Astrocyte (in vitro differentiated cells and primary cell): ENCODE data around the gene PP2D1. TPM values are rescaled to one million over a fixed set of nuclear protein-coding genes. Genes with fewer than 3 reads are reported as not detected.
A peak's percentile ranks its signal among the peaks of the same experiment; 100 is the strongest.

Source experiments
- DNase-seq: peaks from one replicate; pipeline ENCODE4 v3.0.0-alpha.2; 2010; ENCODE audit warnings: low read depth
- FAIRE-seq: peaks from 2 replicates; lab custom pipeline; 2011; peaks lifted over from hg19 to GRCh38; lab: Jason Lieb, UNC
- H2AFZ ChIP-seq: 2 replicates; pipeline ENCODE4 v1.6.0; 2012; ENCODE audit warnings: low read depth, low read length, inconsistent platforms
- H3K27ac ChIP-seq: 2 replicates; pipeline ENCODE4 v1.5.1; 2011; ENCODE audit warnings: low read depth, low read length, inconsistent platforms
- H3K27me3 ChIP-seq: 2 replicates; pipeline ENCODE4 v1.6.0; 2011; ENCODE audit warnings: low read length, inconsistent platforms; ENCODE audit not compliant: insufficient read depth
- H3K36me3 ChIP-seq: 2 replicates; pipeline ENCODE4 v1.5.1; 2011; ENCODE audit warnings: low read length, inconsistent platforms; ENCODE audit not compliant: insufficient read depth
- H3K4me1 ChIP-seq: 2 replicates; pipeline ENCODE4 v1.5.1; 2011; ENCODE audit warnings: low read length, inconsistent platforms; ENCODE audit not compliant: insufficient read depth
- H3K4me2 ChIP-seq: 2 replicates; pipeline ENCODE4 v1.6.0; 2012; ENCODE audit warnings: low read length, inconsistent platforms
- H3K4me3 ChIP-seq: 2 replicates; pipeline ENCODE4 v1.5.1; 2011; ENCODE audit warnings: low read depth, mild to moderate bottlenecking, low read length, inconsistent platforms; ENCODE audit not compliant: insufficient read depth
- H3K79me2 ChIP-seq: 2 replicates; pipeline ENCODE4 v1.6.0; 2012; ENCODE audit warnings: mild to moderate bottlenecking, low read length, inconsistent platforms; ENCODE audit not compliant: insufficient read depth
- H3K9ac ChIP-seq: 2 replicates; pipeline ENCODE4 v1.6.0; 2012; ENCODE audit warnings: mild to moderate bottlenecking, low read length, inconsistent platforms
- H3K9me3 ChIP-seq: 2 replicates; pipeline ENCODE4 v1.5.1; 2012; ENCODE audit warnings: low read depth, mild to moderate bottlenecking, low read length, inconsistent platforms; ENCODE audit not compliant: insufficient read depth
- H4K20me1 ChIP-seq: 2 replicates; pipeline ENCODE4 v1.6.0; 2012; ENCODE audit warnings: low read length, inconsistent platforms; ENCODE audit not compliant: insufficient read depth
- H3K27ac Mint-ChIP-seq: one replicate; pipeline ENCODE4 v1.8.0; 2021; ENCODE audit warnings: mild to moderate bottlenecking, mixed read lengths; ENCODE audit not compliant: unreplicated experiment
- H3K27me3 Mint-ChIP-seq: one replicate; pipeline ENCODE4 v1.8.0; 2021; ENCODE audit warnings: low read depth, mixed read lengths; ENCODE audit not compliant: unreplicated experiment
- H3K36me3 Mint-ChIP-seq: one replicate; pipeline ENCODE4 v1.8.0; 2021; ENCODE audit warnings: low read depth, mixed read lengths; ENCODE audit not compliant: unreplicated experiment
- H3K4me1 Mint-ChIP-seq: one replicate; pipeline ENCODE4 v1.8.0; 2021; ENCODE audit warnings: low read depth, mixed read lengths; ENCODE audit not compliant: unreplicated experiment
- H3K4me3 Mint-ChIP-seq: one replicate; pipeline ENCODE4 v1.8.0; 2021; ENCODE audit warnings: mild to moderate bottlenecking, moderate library complexity, mixed read lengths; ENCODE audit not compliant: unreplicated experiment
- H3K9me3 Mint-ChIP-seq: one replicate; pipeline ENCODE4 v1.8.0; 2021; ENCODE audit warnings: mild to moderate bottlenecking, mixed read lengths; ENCODE audit not compliant: unreplicated experiment
- CTCF ChIP-seq: IDR thresholded peaks from 2 replicates; pipeline ENCODE4 v1.5.1; 2011; ENCODE audit warnings: low read depth, mild to moderate bottlenecking, inconsistent platforms, low read length, moderate library complexity; ENCODE audit not compliant: insufficient read depth
- EZH2 ChIP-seq: IDR thresholded peaks from 2 replicates; pipeline ENCODE4 v1.6.1; 2012; ENCODE audit warnings: mild to moderate bottlenecking, low read length, inconsistent platforms; ENCODE audit not compliant: insufficient read depth
- total RNA-seq: library from RNA; stranded (reverse); gene quantifications from 2 replicates; pipeline ENCODE4 v1.2.1, GENCODE V29; 2021

The PP2D1 gene
- total RNA-seq, 1 donor from 2014 or later: not detected

- Histone ChIP-seq H3K9ac (no peak overlapping the region), H3K27me3 (no peaks in the 10 kb centered on the region), H3K9me3 (no peaks in the 10 kb centered on the region), H2AFZ (no peak overlapping the region), H3K4me2 (no peak overlapping the region), H3K79me2 (no peaks in the 10 kb centered on the region), H3K36me3 (no peaks in the 10 kb centered on the region), H3K4me1 (peaks cover 22% of the 10 kb centered on the region), H3K4me3 (no peak overlapping the region), H3K27ac (no peak overlapping the region), H4K20me1 (peaks cover 13% of the 10 kb centered on the region)
- TF ChIP-seq EZH2 (no peak), CTCF (no peak)
- DNase-seq (no peak), FAIRE-seq (no peak)
- no peaks in the 10 kb centered on the region for H3K27me3 Mint-ChIP-seq
- H3K9me3 Mint-ChIP-seq: peaks cover 2% of the 10 kb centered on the region
- H3K4me1 Mint-ChIP-seq: peaks cover 2% of the 10 kb centered on the region
- H3K36me3 Mint-ChIP-seq: no peaks in the 10 kb centered on the region
- no peak overlapping the region for H3K27ac Mint-ChIP-seq
- H3K4me3 Mint-ChIP-seq: no peak overlapping the region
Measured at GRCh38 chr3:20055842-20056241, 43.8 kb upstream of the PP2D1 start.

GRCh38 chr3:20055020-20055775 lies 43.1 kb upstream of the PP2D1 start:
- DNase-seq: no peak
- no peak overlapping the region for H3K27ac ChIP-seq
- H3K4me1 ChIP-seq: peaks cover 21% of the 10 kb centered on the region
- no peak overlapping the region for H3K4me2 ChIP-seq
- peaks cover 2% of the 10 kb centered on the region for H3K9me3 Mint-ChIP-seq
- no peaks in the 10 kb centered on the region for H3K27me3 ChIP-seq
- H3K36me3 ChIP-seq: no peaks in the 10 kb centered on the region
- H3K4me3 Mint-ChIP-seq: no peak overlapping the region
- peaks cover 3% of the 10 kb centered on the region for H3K4me1 Mint-ChIP-seq
- H2AFZ ChIP-seq: no peak overlapping the region
- no peak overlapping the region for H3K9ac ChIP-seq
- no peaks in the 10 kb centered on the region for H3K9me3 ChIP-seq
- no peak for FAIRE-seq
- H3K27me3 Mint-ChIP-seq: no peaks in the 10 kb centered on the region
- H3K4me3 ChIP-seq: no peak overlapping the region
- H3K36me3 Mint-ChIP-seq: no peaks in the 10 kb centered on the region
- H3K27ac Mint-ChIP-seq: no peak overlapping the region
- TF ChIP-seq CTCF (no peak), EZH2 (no peak)
- no peaks in the 10 kb centered on the region for H3K79me2 ChIP-seq
- H4K20me1 ChIP-seq: peaks cover 13% of the 10 kb centered on the region

- Mint-ChIP-seq H3K9me3 (no peaks in the 10 kb centered on the region), H3K27ac (no peak overlapping the region), H3K4me1 (peaks cover 3% of the 10 kb centered on the region), H3K27me3 (no peaks in the 10 kb centered on the region), H3K4me3 (no peak overlapping the region), H3K36me3 (no peaks in the 10 kb centered on the region)
- TF ChIP-seq CTCF: no peak
- TF ChIP-seq EZH2: no peak
- no peak overlapping the region for H3K4me2 ChIP-seq
- no peak overlapping the region for H3K27ac ChIP-seq
- peak; percentile 78 for DNase-seq
- H3K4me1 ChIP-seq: peaks cover 21% of the 10 kb centered on the region
- H4K20me1 ChIP-seq: peaks cover 13% of the 10 kb centered on the region
- no peaks in the 10 kb centered on the region for H3K27me3 ChIP-seq
- no peak overlapping the region for H3K9ac ChIP-seq
- FAIRE-seq: no peak
- H3K36me3 ChIP-seq: no peaks in the 10 kb centered on the region
- H3K79me2 ChIP-seq: no peaks in the 10 kb centered on the region
- no peak overlapping the region for H2AFZ ChIP-seq
- H3K4me3 ChIP-seq: no peak overlapping the region
- no peaks in the 10 kb centered on the region for H3K9me3 ChIP-seq
Measured at GRCh38 chr3:20054549-20054987, 42.5 kb upstream of the PP2D1 start.
